ENCODE data around the gene CCDC27.

GRCh38 chr1:3817138-3817740, 65.0 kb downstream of the CCDC27 start:
- TF ChIP-seq YY1 (IDR thresholded peaks at IDR 0.05; ENCODE audit: insufficient read depth, insufficient read length) = no peak
- no peak for TF ChIP-seq ZNF274 (IDR thresholded peaks at IDR 0.05; ENCODE audit: low read depth, low read length)
- TF ChIP-seq SUZ12 (IDR thresholded peaks at IDR 0.05; ENCODE audit: extremely low read depth, insufficient read depth, insufficient read length) = no peak

All from NT2/D1 (cell line).